H9 (cell line): Measurements from ENCODE around the gene CCDC71L. TPM values are rescaled to one million over a fixed set of nuclear protein-coding genes. Genes with fewer than 3 reads are reported as not detected.

Experiments
- DNase-seq: peaks from one replicate; pipeline ENCODE4 v3.0.0-alpha.2; 2017
- H2AFZ ChIP-seq: one replicate; pipeline ENCODE4 v1.6.1; 2013; ENCODE audit warnings: mild to moderate bottlenecking, low read length, control low read depth, moderate library complexity
- H2AK5ac ChIP-seq: 2 replicates; pipeline ENCODE4 v1.6.1; 2013; ENCODE audit warnings: low read length, control low read depth, mixed read lengths; ENCODE audit not compliant: insufficient read length
- H2BK120ac ChIP-seq: one replicate; pipeline ENCODE4 v1.6.1; 2013; ENCODE audit warnings: low read depth, mild to moderate bottlenecking, low read length, control low read depth, inconsistent platforms; ENCODE audit not compliant: poor library complexity, severe bottlenecking
- H2BK12ac ChIP-seq: 2 replicates; pipeline ENCODE4 v1.6.1; 2013; ENCODE audit warnings: low read length, control low read depth, mixed read lengths, low read depth; ENCODE audit not compliant: insufficient read length
- H2BK15ac ChIP-seq: 2 replicates; pipeline ENCODE4 v1.6.1; 2013; ENCODE audit warnings: low read depth, low read length, control low read depth
- H2BK20ac ChIP-seq: one replicate; pipeline ENCODE4 v1.6.1; 2013; ENCODE audit warnings: low read depth, mild to moderate bottlenecking, low read length, control low read depth, inconsistent platforms; ENCODE audit not compliant: poor library complexity, severe bottlenecking
- H2BK5ac ChIP-seq: 2 replicates; pipeline ENCODE4 v1.6.1; 2013; ENCODE audit warnings: low read length, control low read depth, mixed read lengths; ENCODE audit not compliant: insufficient read length
- H3K14ac ChIP-seq: 2 replicates; pipeline ENCODE4 v1.6.1; 2013; ENCODE audit warnings: low read length, control low read depth; ENCODE audit not compliant: insufficient read depth
- H3K18ac ChIP-seq: 2 replicates; pipeline ENCODE4 v1.6.1; 2013; ENCODE audit warnings: low read depth, mild to moderate bottlenecking, mixed read lengths, low read length, control low read depth; ENCODE audit not compliant: insufficient read length
- H3K23ac ChIP-seq: 2 replicates; pipeline ENCODE4 v1.6.1; 2013; ENCODE audit warnings: low read length, control low read depth, mixed read lengths, low read depth; ENCODE audit not compliant: insufficient read length
- H3K23me2 ChIP-seq: 2 replicates; pipeline ENCODE4 v1.6.1; 2013; ENCODE audit warnings: low read depth, mild to moderate bottlenecking, mixed read lengths, low read length, control low read depth; ENCODE audit not compliant: insufficient read length, poor library complexity, severe bottlenecking
- H3K27ac ChIP-seq: 2 replicates; pipeline ENCODE4 v1.5.1; 2013; ENCODE audit warnings: low read length, control low read depth, mixed read lengths, low read depth; ENCODE audit not compliant: insufficient read length
- H3K27me3 ChIP-seq: 2 replicates; pipeline ENCODE4 v1.6.1; 2013; ENCODE audit warnings: low read length, control low read depth, inconsistent platforms; ENCODE audit not compliant: insufficient read depth
- H3K4ac ChIP-seq: 2 replicates; pipeline ENCODE4 v1.6.1; 2013; ENCODE audit warnings: low read depth, mild to moderate bottlenecking, control low read depth, inconsistent platforms, low read length, moderate library complexity
- H3K4me1 ChIP-seq: 2 replicates; pipeline ENCODE4 v1.6.1; 2013; ENCODE audit warnings: low read length, control low read depth, inconsistent platforms; ENCODE audit not compliant: insufficient read depth
- H3K4me2 ChIP-seq: 2 replicates; pipeline ENCODE4 v1.6.1; 2013; ENCODE audit warnings: low read length, control low read depth, mixed read lengths; ENCODE audit not compliant: insufficient read length, insufficient read depth
- H3K56ac ChIP-seq: 2 replicates; pipeline ENCODE4 v1.6.1; 2013; ENCODE audit warnings: low read depth, mild to moderate bottlenecking, mixed read lengths, low read length, control low read depth; ENCODE audit not compliant: insufficient read length
- H3K79me1 ChIP-seq: 2 replicates; pipeline ENCODE4 v1.6.1; 2013; ENCODE audit warnings: low read depth, mild to moderate bottlenecking, moderate library complexity, low read length, control low read depth, inconsistent platforms; ENCODE audit not compliant: insufficient read depth, poor library complexity, severe bottlenecking
- H3K79me2 ChIP-seq: 2 replicates; pipeline ENCODE4 v1.6.1; 2013; ENCODE audit warnings: low read length, control low read depth, inconsistent platforms; ENCODE audit not compliant: insufficient read depth
- H3K9ac ChIP-seq: 2 replicates; pipeline ENCODE4 v1.6.1; 2013; ENCODE audit warnings: low read length, control low read depth, mixed read lengths; ENCODE audit not compliant: insufficient read length; ENCODE audit errors: extremely low read depth
- H3K9me3 ChIP-seq: one replicate; pipeline ENCODE4 v1.6.1; 2013; ENCODE audit warnings: low read depth, low read length, inconsistent platforms; ENCODE audit not compliant: control insufficient read depth
- H3T11ph ChIP-seq: one replicate; pipeline ENCODE4 v1.6.1; 2013; ENCODE audit warnings: mild to moderate bottlenecking, low read length, control low read depth, inconsistent platforms
- H4K20me1 ChIP-seq: one replicate; pipeline ENCODE4 v1.6.1; 2013; ENCODE audit not compliant: control insufficient read depth, insufficient read length, insufficient read depth
- H4K5ac ChIP-seq: 2 replicates; pipeline ENCODE4 v1.6.1; 2013; ENCODE audit warnings: low read depth, mild to moderate bottlenecking, mixed read lengths, low read length, control low read depth; ENCODE audit not compliant: insufficient read length
- H4K8ac ChIP-seq: replicated peaks from 2 replicates; pipeline ENCODE4 v1.6.1; 2013; ENCODE audit warnings: low read length, control low read depth, mixed read lengths, low read depth; ENCODE audit not compliant: insufficient read length
- H4K91ac ChIP-seq: 2 replicates; pipeline ENCODE4 v1.6.1; 2013; ENCODE audit warnings: low read depth, mild to moderate bottlenecking, moderate library complexity, mixed read lengths, low read length, control low read depth; ENCODE audit not compliant: insufficient read length
- H3K27ac Mint-ChIP-seq, 3 experiments: 2 replicates in 2 of 3; 3 replicates in 1 of 3; pipeline ENCODE4 v1.8.0; 2020 to 2021; ENCODE audit warnings: mixed read lengths in 3 of 3, mild to moderate bottlenecking in 1 of 3, moderate library complexity in 1 of 3
- H3K27me3 Mint-ChIP-seq: 2 replicates; pipeline ENCODE4 v1.8.0; 2021; ENCODE audit warnings: low read depth, mild to moderate bottlenecking, moderate library complexity, mixed read lengths
- H3K36me3 Mint-ChIP-seq, 3 experiments: 2 replicates in 2 of 3; 3 replicates in 1 of 3; pipeline ENCODE4 v1.8.0; 2020 to 2021; ENCODE audit warnings: low read depth in 3 of 3, mixed read lengths in 3 of 3; ENCODE audit not compliant: insufficient read depth in 1 of 3
- H3K4me1 Mint-ChIP-seq, 2 experiments: 2 replicates each; pipeline ENCODE4 v1.8.0; 2020; ENCODE audit warnings: mixed read lengths in 2 of 2
- H3K4me3 Mint-ChIP-seq, 2 experiments: 2 replicates in 1 of 2; 3 replicates in 1 of 2; pipeline ENCODE4 v1.8.0; 2020 to 2021; ENCODE audit warnings: mild to moderate bottlenecking in 2 of 2, mixed read lengths in 2 of 2, moderate library complexity in 1 of 2
- H3K9me3 Mint-ChIP-seq, 2 experiments: 2 replicates in 1 of 2; 3 replicates in 1 of 2; pipeline ENCODE4 v1.8.0; 2020; ENCODE audit warnings: mild to moderate bottlenecking in 2 of 2, mixed read lengths in 2 of 2, moderate library complexity in 1 of 2
- WGBS: extraction: QIAGEN DNeasy Blood & Tissue Kit; methylation state at CpG from one replicate; pipeline ENCODE4 v1.1.7; 2013; ENCODE audit warnings: missing lambda C conversion rate, low lambda C conversion rate, mixed read lengths; ENCODE audit not compliant: insufficient read length; ENCODE audit errors: extremely low coverage; 5-methylcytosine and 5-hydroxymethylcytosine counted together
- total RNA-seq: library from RNA; stranded (reverse); gene quantifications from 2 replicates; pipeline ENCODE4 v1.2.1, GENCODE V29; 2021
- TF ChIP-seq, protein P1 (sequence below): fragments of 200-600 bp; sonication (generic); conservative IDR thresholded peaks from 3 replicates; pipeline ENCODE4 v1.8.0; 2021; ENCODE audit warnings: antibody characterized with exemption, mild to moderate bottlenecking

CCDC71L gene
- total RNA-seq, 1 experiment from 2014 or later: 13.7 TPM

DNA sequence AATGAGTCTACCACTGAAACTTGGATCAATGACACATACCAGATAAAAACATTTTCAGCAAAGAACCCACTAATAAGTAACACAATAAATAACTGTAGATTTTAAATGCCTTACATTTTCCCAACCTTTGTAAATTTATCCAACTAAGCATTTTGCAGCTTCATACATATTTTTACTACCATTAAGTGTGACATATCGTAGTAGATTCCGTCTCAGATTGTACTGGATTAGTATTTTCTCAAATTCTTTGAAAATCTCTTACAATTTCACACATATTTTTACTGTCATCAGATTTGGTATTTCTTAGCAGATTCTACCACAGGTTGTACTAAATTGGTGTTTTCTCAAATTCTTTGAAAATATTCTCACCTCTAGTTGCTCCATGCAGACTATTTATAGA, 26.0 kb downstream of the CCDC71L start:
- TF ChIP-seq, protein P1, sequence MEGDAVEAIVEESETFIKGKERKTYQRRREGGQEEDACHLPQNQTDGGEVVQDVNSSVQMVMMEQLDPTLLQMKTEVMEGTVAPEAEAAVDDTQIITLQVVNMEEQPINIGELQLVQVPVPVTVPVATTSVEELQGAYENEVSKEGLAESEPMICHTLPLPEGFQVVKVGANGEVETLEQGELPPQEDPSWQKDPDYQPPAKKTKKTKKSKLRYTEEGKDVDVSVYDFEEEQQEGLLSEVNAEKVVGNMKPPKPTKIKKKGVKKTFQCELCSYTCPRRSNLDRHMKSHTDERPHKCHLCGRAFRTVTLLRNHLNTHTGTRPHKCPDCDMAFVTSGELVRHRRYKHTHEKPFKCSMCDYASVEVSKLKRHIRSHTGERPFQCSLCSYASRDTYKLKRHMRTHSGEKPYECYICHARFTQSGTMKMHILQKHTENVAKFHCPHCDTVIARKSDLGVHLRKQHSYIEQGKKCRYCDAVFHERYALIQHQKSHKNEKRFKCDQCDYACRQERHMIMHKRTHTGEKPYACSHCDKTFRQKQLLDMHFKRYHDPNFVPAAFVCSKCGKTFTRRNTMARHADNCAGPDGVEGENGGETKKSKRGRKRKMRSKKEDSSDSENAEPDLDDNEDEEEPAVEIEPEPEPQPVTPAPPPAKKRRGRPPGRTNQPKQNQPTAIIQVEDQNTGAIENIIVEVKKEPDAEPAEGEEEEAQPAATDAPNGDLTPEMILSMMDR: no peak
- no peak overlapping the region for H3K9ac ChIP-seq
- Mint-ChIP-seq H3K27me3 (peaks cover 2% of the 10 kb centered on the region; the same call in 1 of the 2 replicates), H3K36me3 (no peaks in the 10 kb centered on the region; a peak in 1 of 7 replicates), H3K4me3 (no peak overlapping the region), H3K4me1 (no peaks in the 10 kb centered on the region), H3K27ac (no peak overlapping the region), H3K9me3 (no peaks in the 10 kb centered on the region; a peak in 2 of 5 replicates)
- no peak overlapping the region for H4K91ac ChIP-seq
- no peak overlapping the region for H4K8ac ChIP-seq
- no peaks in the 10 kb centered on the region for H3K23me2 ChIP-seq
- no peak overlapping the region for H3T11ph ChIP-seq
- no peak overlapping the region for H3K18ac ChIP-seq
- H3K23ac ChIP-seq: no peak overlapping the region
- no peak overlapping the region for H3K27ac ChIP-seq
- DNase-seq: no peak
- no peaks in the 10 kb centered on the region for H3K79me2 ChIP-seq
- H2BK20ac ChIP-seq: no peak overlapping the region
- no peaks in the 10 kb centered on the region for H3K4me1 ChIP-seq
- no peak overlapping the region for H3K4ac ChIP-seq
- no peak overlapping the region for H2BK5ac ChIP-seq
- H3K27me3 ChIP-seq: no peaks in the 10 kb centered on the region
- H3K56ac ChIP-seq: no peak overlapping the region
- H2AFZ ChIP-seq: no peak overlapping the region
- no peaks in the 10 kb centered on the region for H3K79me1 ChIP-seq
- H3K4me2 ChIP-seq: no peak overlapping the region
- no CpG with 5 or more reads among the region's 2 CpGs for WGBS
- no peaks in the 10 kb centered on the region for H3K9me3 ChIP-seq
- H4K20me1 ChIP-seq: no peaks in the 10 kb centered on the region
- no peak overlapping the region for H2BK15ac ChIP-seq
- no peak overlapping the region for H2BK12ac ChIP-seq
- H4K5ac ChIP-seq: no peak overlapping the region
- no peak overlapping the region for H2AK5ac ChIP-seq
- no peak overlapping the region for H3K14ac ChIP-seq
- no peak overlapping the region for H2BK120ac ChIP-seq
